Measurements from ENCODE around the gene NTRK1.
A peak's percentile ranks its signal among the peaks of the same experiment; 100 is the strongest.

Gene NTRK1

GRCh38 chr1:156899956-156900718, 39.5 kb downstream of the NTRK1 start:
- DNase-seq: peak; percentile 66

DNA sequence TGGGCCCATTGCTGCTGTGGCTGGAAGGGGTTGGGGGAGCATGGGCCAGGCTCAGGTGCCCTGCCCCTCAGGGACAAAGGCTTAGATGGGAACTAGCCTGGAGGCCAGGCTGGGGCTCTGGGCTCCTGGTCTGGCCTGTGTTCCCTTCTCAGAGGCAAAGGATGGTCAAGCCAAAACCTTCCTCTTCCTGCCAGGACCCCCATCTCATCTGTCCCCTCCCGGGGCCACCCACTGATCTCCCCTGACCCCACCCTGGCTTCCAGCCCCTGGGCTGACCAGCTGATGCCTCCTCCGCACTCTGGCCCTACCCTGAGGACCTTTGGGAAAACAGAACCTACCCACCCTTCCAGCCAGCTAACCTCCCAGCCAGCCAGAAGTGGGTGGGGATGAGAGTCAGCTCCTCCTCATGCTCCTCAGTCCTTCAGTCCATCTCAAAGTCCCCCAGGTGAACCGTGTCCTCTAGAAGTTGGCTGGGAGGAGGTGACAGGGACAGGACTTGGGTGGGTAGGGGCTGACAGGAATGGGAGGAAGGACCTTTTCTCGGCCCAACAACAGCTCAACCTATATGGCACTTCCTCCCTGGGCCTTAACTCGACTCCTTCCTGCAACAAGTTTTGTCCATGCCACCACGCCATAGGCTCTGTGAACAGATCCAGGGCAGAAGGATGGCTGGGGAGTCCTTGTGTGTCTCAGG, 40.4 kb downstream of the NTRK1 start:
- no peak for DNase-seq

GRCh38 chr1:156901590-156901900, 40.9 kb downstream of the NTRK1 start:
- no peak for DNase-seq

- peak; percentile 86 for DNase-seq
Observed at GRCh38 chr1:156901966-156902915, 41.6 kb downstream of the NTRK1 start.

GRCh38 chr1:156903328-156904091, 42.8 kb downstream of the NTRK1 start:
- no peak for DNase-seq

GRCh38 chr1:156904187-156904959, 43.7 kb downstream of the NTRK1 start:
- no peak for DNase-seq

DNA sequence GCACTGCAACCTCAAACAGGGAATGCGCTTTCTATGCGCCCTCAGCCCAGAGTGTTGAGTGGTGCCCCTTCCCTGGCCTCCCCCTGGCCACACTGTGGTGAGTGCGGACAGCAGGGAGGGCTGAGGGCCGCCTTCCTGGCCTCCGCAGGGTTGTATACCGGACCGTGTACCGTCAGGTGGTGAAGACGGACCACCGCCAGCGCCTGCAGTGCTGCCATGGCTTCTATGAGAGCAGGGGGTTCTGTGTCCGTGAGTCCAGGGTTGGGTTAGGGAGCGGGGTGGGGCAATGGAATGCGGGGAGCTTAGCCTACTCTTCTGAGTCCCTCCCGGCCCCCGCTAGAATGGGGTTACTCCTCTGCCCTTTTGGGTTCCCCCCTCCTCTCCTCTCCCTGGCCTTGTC, 44.5 kb downstream of the NTRK1 start:
- no peak for DNase-seq

GRCh38 chr1:156905651-156906050, 45.0 kb downstream of the NTRK1 start:
- DNase-seq: no peak

DNA sequence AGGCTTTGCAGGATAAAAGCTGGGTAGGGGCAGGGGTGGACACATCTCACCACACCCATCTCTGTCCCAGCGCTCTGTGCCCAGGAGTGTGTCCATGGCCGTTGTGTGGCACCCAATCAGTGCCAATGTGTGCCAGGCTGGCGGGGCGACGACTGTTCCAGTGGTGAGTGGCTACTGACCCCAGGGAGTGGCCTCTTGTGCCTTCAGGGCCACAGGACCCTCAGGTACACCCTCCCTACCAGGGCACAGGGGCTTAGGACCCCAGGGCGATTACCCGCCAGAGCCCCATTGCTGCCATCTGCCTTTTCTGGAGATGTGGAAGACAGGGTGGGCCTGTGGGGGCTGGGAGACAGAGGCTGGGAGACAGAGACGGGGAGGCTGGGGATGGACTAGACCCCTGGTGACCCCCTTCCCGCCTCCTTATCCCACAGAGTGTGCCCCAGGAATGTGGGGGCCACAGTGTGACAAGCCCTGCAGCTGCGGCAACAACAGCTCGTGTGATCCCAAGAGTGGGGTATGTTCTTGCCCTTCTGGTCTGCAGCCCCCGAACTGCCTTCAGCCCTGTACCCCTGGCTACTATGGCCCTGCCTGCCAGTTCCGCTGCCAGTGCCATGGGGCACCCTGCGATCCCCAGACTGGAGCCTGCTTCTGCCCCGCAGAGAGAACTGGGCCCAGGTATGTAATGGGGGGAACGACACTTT, 45.7 kb downstream of the NTRK1 start:
- no peak for DNase-seq

- DNase-seq: no peak
Observed at GRCh38 chr1:156908541-156908940, 47.9 kb downstream of the NTRK1 start.

DNA sequence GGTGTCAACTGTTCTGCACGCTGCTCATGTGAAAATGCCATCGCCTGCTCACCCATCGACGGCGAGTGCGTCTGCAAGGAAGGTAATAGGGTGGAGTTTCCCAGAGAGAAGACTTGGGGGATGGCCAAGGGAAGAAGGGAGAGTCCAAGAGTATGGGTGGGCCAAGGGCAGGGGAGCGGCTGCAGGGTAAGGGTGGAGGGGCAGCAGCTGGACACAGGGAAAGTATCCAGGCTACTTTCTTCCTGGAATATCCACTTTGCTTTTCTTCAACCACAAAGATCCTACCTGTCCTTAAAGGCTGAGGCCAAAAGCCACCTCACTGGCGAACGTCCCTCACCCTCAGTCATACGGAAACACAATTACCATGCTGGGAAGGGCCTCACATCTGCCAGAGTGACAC, 48.3 kb downstream of the NTRK1 start:
- no peak for DNase-seq

GRCh38 chr1:156909671-156910070, 49.0 kb downstream of the NTRK1 start:
- no peak for DNase-seq

DNA sequence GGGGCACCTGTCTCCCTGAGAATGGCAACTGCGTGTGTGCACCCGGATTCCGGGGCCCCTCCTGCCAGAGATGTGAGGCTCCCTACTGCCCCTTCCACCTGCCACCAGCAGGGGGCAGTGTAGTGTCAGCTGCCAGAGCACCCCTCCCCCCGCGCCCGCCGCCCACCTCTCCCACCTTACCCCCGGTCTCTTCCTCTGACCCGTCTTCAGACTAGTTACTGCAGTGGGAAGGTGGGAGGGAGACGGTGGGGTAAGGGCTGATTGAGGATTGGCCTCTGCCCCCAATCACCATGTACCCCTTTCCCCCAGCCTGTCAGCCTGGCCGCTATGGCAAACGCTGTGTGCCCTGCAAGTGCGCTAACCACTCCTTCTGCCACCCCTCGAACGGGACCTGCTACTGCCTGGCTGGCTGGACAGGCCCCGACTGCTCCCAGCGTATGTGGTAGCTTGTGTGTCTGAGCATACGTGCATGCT, 49.7 kb downstream of the NTRK1 start:
- DNase-seq: no peak

DNA sequence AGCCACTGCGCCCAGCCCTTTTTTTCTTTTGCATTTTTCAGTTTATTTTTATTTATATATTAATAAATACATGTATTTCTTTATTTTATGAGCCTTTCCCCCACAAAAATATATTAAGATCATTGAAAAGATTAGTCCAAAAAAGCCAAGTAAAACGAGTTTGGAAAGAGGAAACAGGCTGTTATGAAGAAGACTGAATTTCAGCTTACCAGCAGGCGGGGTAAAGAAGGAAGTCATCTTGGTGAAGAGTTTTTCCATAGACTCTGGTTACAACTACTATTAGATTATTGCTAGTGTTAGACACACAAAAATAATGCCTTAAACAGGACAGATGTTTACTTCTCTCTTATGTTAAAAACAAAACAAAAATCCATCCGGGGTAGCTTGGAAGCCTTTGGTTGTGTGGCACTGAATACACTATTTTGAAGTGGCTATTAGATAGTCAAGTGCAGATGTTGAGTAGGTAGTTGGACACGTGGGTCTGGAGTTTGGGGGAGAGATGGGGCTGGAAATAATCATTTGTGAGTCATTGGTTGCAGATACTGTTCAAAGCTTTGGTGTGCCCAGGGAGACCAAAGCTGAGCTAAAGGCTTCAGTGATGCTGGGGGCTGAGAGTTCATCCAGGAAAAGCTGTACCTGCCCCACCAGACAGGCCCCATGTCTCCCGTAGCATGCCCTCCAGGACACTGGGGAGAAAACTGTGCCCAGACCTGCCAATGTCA, 51.1 kb downstream of the NTRK1 start:
- DNase-seq: peak; percentile 56

DNA sequence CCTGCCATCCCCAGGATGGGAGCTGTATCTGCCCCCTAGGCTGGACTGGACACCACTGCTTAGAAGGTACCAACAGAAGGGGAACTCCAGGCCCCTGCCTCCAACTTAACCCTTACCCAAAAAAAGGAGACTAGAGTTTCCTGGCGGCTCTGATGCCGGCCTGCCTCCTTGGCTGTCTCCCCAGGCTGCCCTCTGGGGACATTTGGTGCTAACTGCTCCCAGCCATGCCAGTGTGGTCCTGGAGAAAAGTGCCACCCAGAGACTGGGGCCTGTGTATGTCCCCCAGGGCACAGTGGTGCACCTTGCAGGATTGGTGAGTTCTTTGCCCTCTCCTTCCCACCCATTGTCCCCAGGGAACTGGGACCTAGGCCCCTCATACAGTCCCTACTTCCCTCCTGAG, 51.6 kb downstream of the NTRK1 start:
- DNase-seq: no peak

GRCh38 chr1:156912861-156913808, 52.5 kb downstream of the NTRK1 start:
- no peak for DNase-seq

DNA sequence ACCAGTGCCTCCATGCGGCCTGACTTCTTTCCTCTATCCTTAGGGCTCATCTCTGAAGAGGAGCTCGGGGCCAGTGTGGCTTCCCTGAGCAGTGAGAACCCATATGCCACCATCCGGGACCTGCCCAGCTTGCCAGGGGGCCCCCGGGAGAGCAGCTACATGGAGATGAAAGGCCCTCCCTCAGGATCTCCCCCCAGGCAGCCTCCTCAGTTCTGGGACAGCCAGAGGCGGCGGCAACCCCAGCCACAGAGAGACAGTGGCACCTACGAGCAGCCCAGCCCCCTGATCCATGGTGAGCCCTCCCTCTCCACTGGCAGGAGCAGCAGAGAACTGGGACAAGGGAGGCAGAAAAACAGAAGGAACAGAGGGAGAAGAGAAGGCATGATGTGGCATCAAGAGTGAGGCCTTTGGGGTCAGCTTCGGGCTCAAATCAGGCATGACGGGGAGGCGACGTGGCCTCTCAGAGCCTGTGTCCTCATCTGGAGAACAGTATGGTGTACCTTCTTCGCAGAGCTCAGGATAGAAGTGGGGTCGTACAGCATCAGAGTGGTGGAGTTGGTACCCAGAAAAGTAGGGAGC, 53.2 kb downstream of the NTRK1 start:
- no peak for DNase-seq

GRCh38 chr1:156914440-156914856, 53.8 kb downstream of the NTRK1 start:
- DNase-seq: peak; percentile 79
